ELR (cell line): ENCODE data around the gene GNG2.

Source experiments
- DNase-seq: peaks from one replicate; pipeline ENCODE4 v3.0.0-alpha.2; 2015; ENCODE audit warnings: low read depth

GNG2 gene

GRCh38 chr14:51856792-51857296 lies 3.6 kb upstream of the GNG2 start:
- DNase-seq, result no peak

- DNase-seq, result peak; percentile 42
Measured at GRCh38 chr14:51859131-51859530, 1.3 kb upstream of the GNG2 start.

GRCh38 chr14:51860825-51861499 lies 550 bp downstream of the GNG2 start:
- peak; percentile 76 for DNase-seq

- peak; percentile 39 for DNase-seq
Measured at GRCh38 chr14:51862176-51862796, 1.9 kb downstream of the GNG2 start.

- DNase-seq, result no peak
Measured at GRCh38 chr14:51862860-51863259, 2.4 kb downstream of the GNG2 start.

- no peak for DNase-seq
Measured at GRCh38 chr14:51865953-51866747, 5.7 kb downstream of the GNG2 start.

- DNase-seq, result peak; percentile 56
Measured at GRCh38 chr14:51867741-51868140, 7.3 kb downstream of the GNG2 start.

GRCh38 chr14:51868405-51868804 lies 8.0 kb downstream of the GNG2 start:
- DNase-seq, result no peak

- DNase-seq, result no peak
Measured at GRCh38 chr14:51869411-51870100, 9.1 kb downstream of the GNG2 start.

- no peak for DNase-seq
Measured at GRCh38 chr14:51870606-51871005, 10.2 kb downstream of the GNG2 start.

- no peak for DNase-seq
Measured at GRCh38 chr14:51871846-51872245, 11.4 kb downstream of the GNG2 start.

GRCh38 chr14:51872396-51872795 lies 12.0 kb downstream of the GNG2 start:
- DNase-seq, result no peak

- peak; percentile 88 for DNase-seq
Measured at GRCh38 chr14:51873221-51873893, 12.9 kb downstream of the GNG2 start.

GRCh38 chr14:51877810-51878209 lies 17.4 kb downstream of the GNG2 start:
- no peak for DNase-seq

- no peak for DNase-seq
Measured at GRCh38 chr14:51879170-51879569, 18.8 kb downstream of the GNG2 start.

GRCh38 chr14:51880835-51881580 lies 20.6 kb downstream of the GNG2 start:
- DNase-seq, result no peak

GRCh38 chr14:51881636-51882035 lies 21.2 kb downstream of the GNG2 start:
- no peak for DNase-seq

GRCh38 chr14:51883232-51883631 lies 22.8 kb downstream of the GNG2 start:
- DNase-seq, result no peak

- peak; percentile 63 for DNase-seq
Measured at GRCh38 chr14:51884086-51884927, 23.9 kb downstream of the GNG2 start.

GRCh38 chr14:51889851-51890250 lies 29.4 kb downstream of the GNG2 start:
- no peak for DNase-seq
